HCT116 (cell line): ENCODE measurements around the gene NDUFB6. TPM values are rescaled to one million over a fixed set of nuclear protein-coding genes. Genes with fewer than 3 reads are reported as not detected.

Experiments used
- ATAC-seq: fragments of 200-7000 bp; cut with Tn5 transposase; 2 replicates; pipeline ENCODE4 v1.9.1; 2020; ENCODE audit warnings: mild to moderate bottlenecking, moderate library complexity
- BruUV-seq: library from RNA; stranded (reverse); fragments of 400-500 nt; replicated peaks from 2 replicates; lab custom pipeline; 2021; lab: Mats Ljungman, UMichigan
- CTCF ChIA-PET: fragments of 300-600 bp; sonication (Branson Sonifier 250); formaldehyde crosslinking; loops from one replicate; lab custom pipeline; 2021; ENCODE audit warnings: antibody characterized with exemption; lab: Charles Lee
- POLR2A ChIA-PET: fragments of 300-600, 350-600 bp; sonication (Branson Sonifier 250); formaldehyde crosslinking; loops from one replicate; lab custom pipeline; 2021; ENCODE audit warnings: antibody characterized with exemption; lab: Charles Lee
- RAD21 ChIA-PET, 2 experiments: fragments of 300-600 bp; sonication (Branson Sonifier 250); formaldehyde crosslinking; loops; one replicate each; lab custom pipeline; 2023; ENCODE audit warnings: low total read pairs in 2 of 2; ENCODE audit not compliant: uncharacterized antibody in 2 of 2, unreplicated experiment in 2 of 2, low non-redundant PET in 1 of 2; lab: Charles Lee
- DNase-seq: peaks from one replicate; pipeline ENCODE4 v3.0.0-alpha.2; 2010; ENCODE audit warnings: low read depth, low spot score
- H2AFZ ChIP-seq: fragments of 200-600 bp; shearing (Covaris generic), sonication (generic); 2 replicates; pipeline ENCODE4 v1.6.1; 2017; ENCODE audit warnings: low read depth, mixed run types, mixed read lengths, antibody characterized with exemption, low read length; ENCODE audit not compliant: poor library complexity, severe bottlenecking
- H3K27ac ChIP-seq: 2 replicates; pipeline ENCODE4 v1.5.1; 2012; ENCODE audit warnings: low read depth, low read length
- H3K27me3 ChIP-seq: fragments of 200-600 bp; sonication (generic); 2 replicates; pipeline ENCODE4 v1.6.1; 2016; ENCODE audit warnings: mixed run types, low read length, mixed read lengths; ENCODE audit not compliant: insufficient read depth
- H3K36me3 ChIP-seq, 2 experiments: fragments of 200-500 bp in 1 of 2; fragments of 200-600 bp in 1 of 2; sonication (Bioruptor generic) in 1 of 2; sonication (generic) in 1 of 2; 2 replicates each; pipeline versions ENCODE4 v1.5.1 to v1.6.1; 2014 to 2016; ENCODE audit warnings: low read length in 2 of 2, inconsistent platforms in 1 of 2, mixed read lengths in 1 of 2, mixed run types in 1 of 2; ENCODE audit not compliant: insufficient read depth in 2 of 2, control insufficient read depth in 1 of 2
- H3K4me1 ChIP-seq, 2 experiments: fragments of 200-600 bp in 1 of 2; sonication (generic) in 1 of 2; 2 replicates each; pipeline versions ENCODE4 v1.5.1 to v1.6.1; 2012 to 2017; ENCODE audit warnings: low read length in 2 of 2, inconsistent platforms in 1 of 2, mild to moderate bottlenecking in 1 of 2, mixed read lengths in 1 of 2, mixed run types in 1 of 2, moderate library complexity in 1 of 2; ENCODE audit not compliant: insufficient read depth in 2 of 2, control insufficient read depth in 1 of 2
- H3K4me2 ChIP-seq: fragments of 200-600 bp; sonication (generic); 2 replicates; pipeline ENCODE4 v1.6.1; 2017; ENCODE audit warnings: mixed run types, low read length, mixed read lengths
- H3K4me3 ChIP-seq, 2 experiments: fragments of 200-600 bp in 1 of 2; sonication (generic) in 1 of 2; replicated peaks in 1 of 2; 2 replicates each; pipeline ENCODE4 v1.5.1; 2011 to 2016; ENCODE audit warnings: low read length in 2 of 2, control low read depth in 1 of 2, low read depth in 1 of 2, mild to moderate bottlenecking in 1 of 2, mixed read lengths in 1 of 2, mixed run types in 1 of 2
- H3K79me2 ChIP-seq: fragments of 200-600 bp; sonication (generic); 2 replicates; pipeline ENCODE4 v1.6.1; 2017; ENCODE audit warnings: mild to moderate bottlenecking, mixed run types, low read length, moderate library complexity, mixed read lengths; ENCODE audit not compliant: insufficient read depth
- H3K9ac ChIP-seq: fragments of 200-600 bp; sonication (generic); 2 replicates; pipeline ENCODE4 v1.6.1; 2016; ENCODE audit warnings: low read length, mixed read lengths
- H3K9me2 ChIP-seq: fragments of 200-600 bp; sonication (generic), shearing (Covaris generic); 2 replicates; pipeline ENCODE4 v1.6.1; 2017; ENCODE audit warnings: mixed run types, mild to moderate bottlenecking, moderate library complexity; ENCODE audit not compliant: insufficient read depth
- H3K9me3 ChIP-seq, 2 experiments: fragments of 200-500 bp in 1 of 2; fragments of 200-600 bp in 1 of 2; sonication (Bioruptor generic) in 1 of 2; sonication (generic) in 1 of 2; 2 replicates each; pipeline ENCODE4 v1.6.1; 2014 to 2017; ENCODE audit warnings: low read length in 2 of 2, mixed read lengths in 2 of 2, inconsistent platforms in 1 of 2, low read depth in 1 of 2, mild to moderate bottlenecking in 1 of 2, mixed run types in 1 of 2, moderate library complexity in 1 of 2; ENCODE audit not compliant: control insufficient read depth in 1 of 2, insufficient read depth in 1 of 2
- H4K20me1 ChIP-seq: fragments of 200-600 bp; sonication (generic), shearing (Covaris generic); 2 replicates; pipeline ENCODE4 v1.6.1; 2017; ENCODE audit warnings: mixed run types, mild to moderate bottlenecking, moderate library complexity; ENCODE audit not compliant: insufficient read depth
- EZH2 ChIP-seq: fragments of 200-600 bp; sonication (generic); IDR thresholded peaks from 2 replicates; pipeline ENCODE4 v1.6.1; 2017; ENCODE audit warnings: antibody characterized with exemption, mixed run types
- FOSL1 ChIP-seq: IDR thresholded peaks from 2 replicates; pipeline ENCODE4 v1.6.1; 2012; ENCODE audit warnings: low read depth
- JUND ChIP-seq: IDR thresholded peaks from 2 replicates; pipeline ENCODE4 v1.6.1; 2012
- POLR2A ChIP-seq: IDR thresholded peaks from 2 replicates; pipeline ENCODE4 v1.7.0; 2011; ENCODE audit warnings: borderline replicate concordance; ENCODE audit not compliant: insufficient read depth, insufficient read length; ENCODE audit errors: extremely low read depth
- POLR2AphosphoS5 ChIP-seq: IDR thresholded peaks from 2 replicates; pipeline ENCODE4 v1.6.1; 2011; ENCODE audit warnings: mild to moderate bottlenecking, low read depth, low read length, moderate library complexity
- REST ChIP-seq: IDR thresholded peaks from 2 replicates; pipeline ENCODE4 v1.6.1; 2012; ENCODE audit warnings: low read depth
- TCF7L2 ChIP-seq: IDR thresholded peaks from 2 replicates; pipeline ENCODE4 v1.7.0; 2011; ENCODE audit warnings: borderline replicate concordance, inconsistent platforms; ENCODE audit not compliant: insufficient read depth, insufficient read length; ENCODE audit errors: extremely low read depth
- ZBTB33 ChIP-seq: IDR thresholded peaks from 2 replicates; pipeline ENCODE4 v1.6.1; 2011; ENCODE audit warnings: mild to moderate bottlenecking, low read length, moderate library complexity; ENCODE audit not compliant: insufficient replicate concordance; ENCODE audit errors: extremely low read depth
- ZFX ChIP-seq: fragments of 450-650 bp; IDR thresholded peaks from 2 replicates; pipeline ENCODE4 v1.6.1; 2017
- intact Hi-C: fragments of 100-400 bp; cut with micrococcal nuclease; formaldehyde crosslinking; loops from 2 replicates; pipeline ENCODE4 v1.10.0; 2022
- total RNA-seq: library from RNA; stranded (reverse); gene quantifications from one replicate; pipeline ENCODE4 v1.2.1, GENCODE V29; 2021; ENCODE audit not compliant: unreplicated experiment

NDUFB6 gene
- total RNA-seq, 1 experiment from 2014 or later: 68.9 TPM

- Histone ChIP-seq H3K9me3 (no peaks in the 10 kb centered on the region), H3K4me2 (no peak overlapping the region), H4K20me1 (no peaks in the 10 kb centered on the region), H3K79me2 (no peaks in the 10 kb centered on the region), H3K4me1 (no peaks in the 10 kb centered on the region), H3K36me3 (no peaks in the 10 kb centered on the region), H3K9me2 (no peaks in the 10 kb centered on the region), H3K4me3 (no peak overlapping the region), H2AFZ (no peak overlapping the region), H3K27me3 (no peaks in the 10 kb centered on the region), H3K9ac (no peak overlapping the region), H3K27ac (no peak overlapping the region)
- POLR2A ChIA-PET: no interaction called here
- RAD21 ChIA-PET: no interaction called here
- ATAC-seq (no peak), DNase-seq (no peak)
- intact Hi-C loops: no loop called here
- CTCF ChIA-PET: interaction anchor here (1.2 to 1.5 kb wide), 2 partner anchors 15 to 217 kb away, joined by 4 read pairs; no protein-coding TSS in a partner anchor
- no peak for TF ChIP-seq POLR2A
- no peak for TF ChIP-seq POLR2AphosphoS5
- no peak for TF ChIP-seq ZFX
- no peak for TF ChIP-seq JUND
- TF ChIP-seq TCF7L2: no peak
- no peak for TF ChIP-seq ZBTB33
- BruUV-seq: no TSS peak
Measured at GRCh38 chr9:32596096-32596865, 23.3 kb upstream of the NDUFB6 start.

GRCh38 chr9:32590898-32591297, 17.9 kb upstream of the NDUFB6 start:
- Histone ChIP-seq H3K9me3 (no peaks in the 10 kb centered on the region), H3K4me2 (no peak overlapping the region), H3K27ac (no peak overlapping the region), H3K36me3 (no peaks in the 10 kb centered on the region), H3K79me2 (no peaks in the 10 kb centered on the region), H3K4me1 (no peaks in the 10 kb centered on the region), H3K9me2 (no peaks in the 10 kb centered on the region), H3K9ac (no peak overlapping the region), H3K27me3 (no peaks in the 10 kb centered on the region), H4K20me1 (no peaks in the 10 kb centered on the region), H2AFZ (no peak overlapping the region), H3K4me3 (no peak overlapping the region)
- no TSS peak for BruUV-seq
- ChIA-PET CTCF (interaction anchor here (0.8 to 4.7 kb wide), 3 partner anchors 9 to 377 kb away, joined by 4 to 66 read pairs (median 13); no protein-coding TSS in a partner anchor), POLR2A (no interaction called here), RAD21 (interaction anchor here in 1 of 2 experiments (1.3 kb wide), 1 partner anchor 13 kb away, joined by 3 read pairs; no protein-coding TSS in a partner anchor)
- ATAC-seq (no peak), DNase-seq (no peak)
- intact Hi-C loops: no loop called here
- TF ChIP-seq FOSL1 (peak; percentile 18; the same call in 1 of the 2 replicates), EZH2 (no peak), REST (no peak)
- TF ChIP-seq, all 23 proteins: peak for 1
